C4-2B (cell line): ENCODE results near the gene PLPP4.

Source experiments
- H3K27ac ChIP-seq: fragments of 450-650 bp; 2 replicates; pipeline ENCODE4 v1.5.1; 2017
- CTCF ChIP-seq: fragments of 450-650 bp; conservative IDR thresholded peaks from 2 replicates; pipeline ENCODE4 v1.5.1; 2017; ENCODE audit warnings: mild to moderate bottlenecking
- ZFX ChIP-seq: fragments of 450-650 bp; IDR thresholded peaks from 2 replicates; pipeline ENCODE4 v1.6.1; 2017

PLPP4 gene

DNA sequence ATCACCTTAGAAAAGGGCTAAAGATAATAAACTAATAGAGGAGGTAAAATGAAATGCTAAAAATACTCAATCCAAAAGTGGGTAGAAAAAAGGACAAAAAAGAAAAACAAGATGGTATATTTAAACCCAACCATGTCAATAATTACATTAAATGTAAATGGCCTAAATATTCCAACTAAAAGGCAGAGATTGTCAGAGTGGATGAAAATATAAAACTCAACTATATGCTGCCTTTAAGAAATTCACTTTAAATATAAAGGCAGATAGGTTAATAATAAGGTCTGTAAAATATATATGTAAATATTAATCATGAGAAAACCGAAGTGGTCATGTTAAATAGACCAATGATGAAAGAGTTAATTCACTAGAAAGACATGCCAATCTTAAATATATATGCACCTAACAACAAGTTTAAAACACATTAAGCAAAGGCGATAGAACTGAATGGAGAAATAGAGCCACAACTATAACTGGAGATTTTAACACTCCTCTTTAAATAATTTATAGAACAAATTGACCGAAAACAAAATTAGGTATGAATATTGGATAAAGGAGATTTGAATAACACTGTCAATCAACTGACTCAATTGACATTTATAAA lies 159.4 kb downstream of the PLPP4 start:
- no peak overlapping the region for H3K27ac ChIP-seq
- TF ChIP-seq ZFX = no peak

- TF ChIP-seq ZFX = no peak
- no peak for TF ChIP-seq CTCF
Measured at GRCh38 chr10:120628197-120628596, 171.2 kb downstream of the PLPP4 start.

GRCh38 chr10:120630266-120630665 lies 173.2 kb downstream of the PLPP4 start:
- TF ChIP-seq ZFX (no peak), CTCF (no peak)
- H3K27ac ChIP-seq = no peak overlapping the region

More at GRCh38 chr10:120628197-120628596, 171.2 kb downstream of the PLPP4 start:
- no peak overlapping the region for H3K27ac ChIP-seq

DNA sequence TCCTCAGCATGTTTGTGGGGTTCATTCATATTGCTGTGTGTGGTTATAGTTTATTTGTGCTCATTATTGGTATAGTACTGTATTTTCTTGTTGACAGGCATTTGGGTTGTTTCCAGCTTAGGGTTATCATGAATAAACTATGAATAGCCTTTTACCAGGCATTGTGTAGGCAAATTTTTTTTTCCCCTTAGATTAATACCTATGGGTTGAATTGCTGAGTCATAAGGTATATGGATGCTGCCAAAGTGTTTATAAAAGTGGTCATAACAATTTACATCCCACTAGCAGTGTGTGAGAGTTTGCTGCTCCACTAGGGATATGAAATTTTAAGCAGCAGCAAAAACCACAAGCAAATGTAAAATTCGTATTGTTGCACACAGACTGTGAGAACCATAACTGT lies 175.0 kb downstream of the PLPP4 start:
- TF ChIP-seq CTCF (no peak), ZFX (no peak)
- H3K27ac ChIP-seq = no peak overlapping the region

DNA sequence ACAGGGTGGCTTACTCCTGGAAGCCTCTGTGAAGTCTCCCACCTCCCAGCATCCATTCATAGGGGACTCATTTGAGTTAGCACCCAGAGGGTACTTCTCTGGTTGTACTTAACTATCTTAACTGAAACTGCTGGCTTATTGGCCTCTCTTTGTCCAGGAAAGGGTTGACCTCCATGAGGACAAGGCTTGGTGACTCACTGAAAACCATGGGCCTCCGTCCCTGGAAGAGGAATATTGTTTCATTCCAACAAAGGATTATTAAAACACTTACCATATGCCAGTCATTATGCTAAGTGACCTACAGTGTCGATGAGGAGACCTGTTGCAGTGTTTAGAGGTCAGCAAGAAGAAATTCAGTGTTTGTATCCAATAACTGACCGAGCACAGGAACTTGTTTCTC lies 175.9 kb downstream of the PLPP4 start:
- TF ChIP-seq ZFX (no peak), CTCF (no peak)
- H3K27ac ChIP-seq = no peak overlapping the region

DNA sequence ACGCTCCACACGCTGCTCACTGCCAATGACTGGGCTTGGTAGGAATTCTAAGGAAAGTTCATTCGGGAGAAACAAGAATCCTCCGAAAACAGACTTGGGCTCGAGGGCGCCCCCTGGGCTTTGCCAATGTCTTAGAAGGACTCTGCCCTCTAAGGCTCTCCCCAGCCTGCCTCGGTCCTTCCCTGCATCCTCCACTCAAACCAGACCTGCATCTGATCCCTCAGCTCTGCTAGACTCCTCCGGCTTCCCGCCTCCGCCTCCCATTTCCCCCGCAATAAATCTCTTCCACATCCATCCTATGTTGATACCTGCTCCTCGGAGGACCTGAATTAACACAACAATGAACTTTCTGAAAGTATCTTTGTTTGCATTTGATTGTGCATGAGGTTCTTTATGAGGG lies 177.6 kb downstream of the PLPP4 start:
- no peak for TF ChIP-seq ZFX
- peak; percentile 61 for TF ChIP-seq CTCF
- no peak overlapping the region for H3K27ac ChIP-seq
